Osteoblast (primary cell): Measurements from ENCODE around the gene BCL11A. TPM values are rescaled to one million over a fixed set of nuclear protein-coding genes. Genes with fewer than 3 reads are reported as not detected.

Experiments
- DNase-seq: peaks from one replicate; pipeline ENCODE4 v3.0.0; 2011; ENCODE audit warnings: low spot score, mixed read lengths; ENCODE audit not compliant: insufficient read length; ENCODE audit errors: missing footprints
- H2AFZ ChIP-seq: 2 replicates; pipeline ENCODE4 v1.6.0; 2011; ENCODE audit warnings: mild to moderate bottlenecking, low read length
- H3K27ac ChIP-seq: 2 replicates; pipeline ENCODE4 v1.5.1; 2011; ENCODE audit warnings: mild to moderate bottlenecking, low read depth, low read length, moderate library complexity
- H3K27me3 ChIP-seq: 2 replicates; pipeline ENCODE4 v1.6.0; 2012; ENCODE audit warnings: mild to moderate bottlenecking, control low read depth, inconsistent platforms, low read length, moderate library complexity; ENCODE audit not compliant: insufficient read depth
- H3K36me3 ChIP-seq: 2 replicates; pipeline ENCODE4 v1.5.1; 2011; ENCODE audit warnings: mild to moderate bottlenecking, low read length, control low read depth, moderate library complexity; ENCODE audit not compliant: insufficient read depth
- H3K4me1 ChIP-seq: 2 replicates; pipeline ENCODE4 v1.5.1; 2011; ENCODE audit warnings: mild to moderate bottlenecking, low read length, control low read depth, moderate library complexity; ENCODE audit not compliant: insufficient read depth
- H3K4me2 ChIP-seq: 2 replicates; pipeline ENCODE4 v1.6.0; 2011; ENCODE audit warnings: mild to moderate bottlenecking, low read length; ENCODE audit not compliant: insufficient read depth
- H3K4me3 ChIP-seq: fragments of 200-600 bp; sonication (generic); 3 replicates; pipeline ENCODE4 v1.5.1; 2012; ENCODE audit warnings: mild to moderate bottlenecking, low read length, inconsistent platforms; ENCODE audit not compliant: insufficient read depth
- H3K79me2 ChIP-seq: 2 replicates; pipeline ENCODE4 v1.6.0; 2012; ENCODE audit warnings: mild to moderate bottlenecking, low read length, control low read depth, inconsistent platforms; ENCODE audit not compliant: insufficient read depth
- H3K9me3 ChIP-seq: 2 replicates; pipeline ENCODE4 v1.5.1; 2011; ENCODE audit warnings: low read depth, low read length, control low read depth
- H4K20me1 ChIP-seq: 2 replicates; pipeline ENCODE4 v1.6.0; 2012; ENCODE audit warnings: mild to moderate bottlenecking, low read length, control low read depth; ENCODE audit not compliant: insufficient read depth
- total RNA-seq: library from RNA; depleted of rRNA; stranded (reverse); fragments of >200 nt; gene quantifications from 2 replicates; pipeline ENCODE4 v1.2.3, GENCODE V29; 2012
- TF ChIP-seq, protein P1 (sequence below): IDR thresholded peaks from 2 replicates; pipeline ENCODE4 v1.5.1; 2011; ENCODE audit warnings: mild to moderate bottlenecking, low read depth, low read length, moderate library complexity; ENCODE audit errors: extremely low read depth

BCL11A gene
- total RNA-seq, 1 donor: 1.4 TPM

DNA sequence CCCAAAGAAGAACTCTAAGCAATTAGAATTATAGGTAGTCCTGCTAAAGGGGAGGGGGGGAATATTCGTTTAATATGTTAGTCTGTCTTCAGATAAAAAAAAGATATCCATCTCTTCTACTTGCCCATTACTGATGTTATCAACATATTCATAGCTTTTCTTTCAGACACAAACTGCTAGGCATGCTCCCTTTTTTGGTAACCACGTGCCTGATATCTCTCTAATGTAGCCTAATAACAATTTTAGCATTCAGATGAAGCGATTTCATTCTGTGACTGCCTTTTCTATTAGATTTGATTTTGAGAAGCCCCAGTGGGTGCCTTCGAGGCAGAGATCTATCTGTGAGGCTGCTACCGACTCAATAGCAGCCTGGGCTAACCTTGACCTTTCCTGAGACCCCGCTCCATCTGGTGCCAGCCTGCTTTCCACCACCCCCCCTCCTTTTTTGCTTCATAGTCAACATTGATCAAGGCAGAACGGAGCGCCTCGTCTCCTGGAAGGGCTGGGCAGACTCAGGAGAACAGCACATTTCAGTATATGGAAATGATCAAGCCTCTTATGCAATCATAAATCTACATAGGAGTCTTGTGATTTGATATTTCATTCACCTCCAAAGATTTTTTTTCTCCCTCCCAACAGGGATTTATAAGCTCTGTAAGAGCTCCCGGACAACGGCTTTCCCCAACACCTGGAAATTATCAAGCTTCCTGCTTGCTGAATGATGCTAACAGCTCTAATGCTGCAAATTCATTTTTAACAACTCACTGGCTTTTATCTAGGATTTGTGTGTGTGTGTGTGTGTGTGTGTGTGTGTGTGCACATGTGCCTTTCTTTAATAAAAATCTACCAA, 14.7 kb upstream of the BCL11A start:
- Histone ChIP-seq H2AFZ (no peak overlapping the region), H3K79me2 (no peaks in the 10 kb centered on the region), H3K27me3 (peaks cover 30% of the 10 kb centered on the region), H3K4me2 (no peak overlapping the region), H3K4me1 (no peaks in the 10 kb centered on the region), H3K27ac (no peak overlapping the region), H3K4me3 (no peak overlapping the region), H3K36me3 (no peaks in the 10 kb centered on the region), H3K9me3 (no peaks in the 10 kb centered on the region), H4K20me1 (no peaks in the 10 kb centered on the region)
- TF ChIP-seq, protein P1, sequence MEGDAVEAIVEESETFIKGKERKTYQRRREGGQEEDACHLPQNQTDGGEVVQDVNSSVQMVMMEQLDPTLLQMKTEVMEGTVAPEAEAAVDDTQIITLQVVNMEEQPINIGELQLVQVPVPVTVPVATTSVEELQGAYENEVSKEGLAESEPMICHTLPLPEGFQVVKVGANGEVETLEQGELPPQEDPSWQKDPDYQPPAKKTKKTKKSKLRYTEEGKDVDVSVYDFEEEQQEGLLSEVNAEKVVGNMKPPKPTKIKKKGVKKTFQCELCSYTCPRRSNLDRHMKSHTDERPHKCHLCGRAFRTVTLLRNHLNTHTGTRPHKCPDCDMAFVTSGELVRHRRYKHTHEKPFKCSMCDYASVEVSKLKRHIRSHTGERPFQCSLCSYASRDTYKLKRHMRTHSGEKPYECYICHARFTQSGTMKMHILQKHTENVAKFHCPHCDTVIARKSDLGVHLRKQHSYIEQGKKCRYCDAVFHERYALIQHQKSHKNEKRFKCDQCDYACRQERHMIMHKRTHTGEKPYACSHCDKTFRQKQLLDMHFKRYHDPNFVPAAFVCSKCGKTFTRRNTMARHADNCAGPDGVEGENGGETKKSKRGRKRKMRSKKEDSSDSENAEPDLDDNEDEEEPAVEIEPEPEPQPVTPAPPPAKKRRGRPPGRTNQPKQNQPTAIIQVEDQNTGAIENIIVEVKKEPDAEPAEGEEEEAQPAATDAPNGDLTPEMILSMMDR: no peak
- no peak for DNase-seq

DNA sequence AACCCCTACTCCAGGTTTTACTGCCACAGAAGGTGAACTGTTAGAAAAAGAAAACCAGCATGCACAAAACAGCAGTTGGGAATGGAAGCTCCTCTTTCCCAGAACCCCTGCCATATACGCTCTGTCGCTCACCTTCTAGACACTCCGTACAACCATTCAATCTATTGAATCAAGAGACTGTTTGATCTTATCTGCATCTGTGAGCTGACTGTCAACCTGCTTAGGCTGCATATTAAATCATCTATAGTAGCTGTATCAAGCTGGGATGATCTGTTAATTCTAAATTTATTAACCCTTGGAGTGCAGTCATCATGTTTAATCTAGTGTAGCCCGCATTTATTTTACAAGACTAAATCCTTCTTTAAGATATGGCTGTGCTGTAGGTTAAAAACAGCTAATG, 13.6 kb upstream of the BCL11A start:
- Histone ChIP-seq H3K36me3 (no peaks in the 10 kb centered on the region), H4K20me1 (no peaks in the 10 kb centered on the region), H3K4me2 (no peak overlapping the region), H3K4me3 (no peak overlapping the region), H3K79me2 (no peaks in the 10 kb centered on the region), H3K9me3 (no peaks in the 10 kb centered on the region), H3K27me3 (peaks cover 30% of the 10 kb centered on the region), H2AFZ (no peak overlapping the region), H3K27ac (no peak overlapping the region), H3K4me1 (no peaks in the 10 kb centered on the region)
- DNase-seq: no peak
- TF ChIP-seq, protein P1: no peak

DNA sequence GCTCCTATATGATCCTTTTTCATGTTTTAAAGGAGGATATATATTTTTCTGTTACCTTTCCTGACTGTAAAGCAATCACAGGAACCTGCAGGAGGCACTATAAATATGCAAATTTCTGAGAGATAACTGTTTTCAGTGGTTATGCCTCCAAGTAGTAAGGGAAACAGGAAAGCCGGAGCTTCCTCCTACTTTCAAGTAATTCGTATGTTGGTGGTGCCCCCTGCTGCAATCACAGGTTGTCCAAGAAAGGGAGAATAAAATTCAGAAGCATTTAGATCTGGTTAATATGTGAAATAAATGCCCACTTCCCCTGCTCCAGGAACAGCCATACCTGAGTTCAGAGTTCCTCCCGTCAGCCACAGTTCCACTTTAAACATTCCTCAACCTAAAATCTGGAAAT, 12.0 kb upstream of the BCL11A start:
- no peaks in the 10 kb centered on the region for H4K20me1 ChIP-seq
- H2AFZ ChIP-seq: no peak overlapping the region
- no peaks in the 10 kb centered on the region for H3K79me2 ChIP-seq
- H3K9me3 ChIP-seq: no peaks in the 10 kb centered on the region
- H3K27me3 ChIP-seq: peaks cover 23% of the 10 kb centered on the region
- H3K4me1 ChIP-seq: no peaks in the 10 kb centered on the region
- no peak overlapping the region for H3K4me3 ChIP-seq
- H3K36me3 ChIP-seq: no peaks in the 10 kb centered on the region
- TF ChIP-seq, protein P1: peak; percentile 10
- DNase-seq: no peak
- no peak overlapping the region for H3K4me2 ChIP-seq
- H3K27ac ChIP-seq: no peak overlapping the region

DNA sequence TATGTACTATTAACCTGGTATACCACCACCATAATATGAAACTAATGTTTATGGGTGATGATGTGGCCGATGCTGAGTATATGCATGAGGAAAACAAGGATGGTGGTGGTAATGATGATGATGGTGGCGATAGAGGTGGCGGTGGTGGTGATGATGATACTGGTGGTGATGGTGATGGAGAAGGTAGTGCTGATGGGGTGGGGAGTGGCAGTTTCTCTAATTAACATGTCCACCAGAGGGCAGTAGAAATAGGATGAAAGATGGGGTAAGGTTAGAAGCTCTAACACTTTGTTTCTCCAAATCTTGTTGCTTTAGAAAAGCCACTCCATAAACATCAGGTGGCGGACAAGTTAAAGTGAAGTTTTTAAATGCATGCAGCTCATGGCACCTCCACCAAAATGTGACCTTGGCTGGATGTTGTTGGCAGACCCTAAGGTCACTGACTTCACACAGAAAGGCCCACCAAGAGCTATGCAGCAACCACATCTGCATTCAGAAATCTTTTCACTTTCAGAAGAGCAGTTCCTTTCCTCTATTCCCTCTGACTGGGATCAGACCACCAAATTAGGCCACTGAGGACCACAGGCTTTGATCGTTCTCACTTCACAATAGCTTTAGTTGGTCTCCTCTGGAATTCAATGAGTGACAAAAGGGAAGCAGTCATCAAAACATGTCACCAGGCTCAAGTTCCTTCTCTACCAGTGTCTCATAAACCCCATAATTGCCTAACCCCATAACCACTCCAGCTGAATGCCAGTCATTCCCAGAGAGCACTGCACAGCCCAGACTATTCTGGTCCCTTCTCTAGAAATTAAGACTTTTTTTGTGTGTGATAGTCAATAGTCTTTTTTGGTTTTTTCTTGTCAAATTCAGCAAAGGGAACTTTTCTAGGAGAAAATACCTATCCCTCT, 7.5 kb upstream of the BCL11A start:
- no peak for DNase-seq
- H2AFZ ChIP-seq: no peak overlapping the region
- H3K9me3 ChIP-seq: no peaks in the 10 kb centered on the region
- no peaks in the 10 kb centered on the region for H3K4me1 ChIP-seq
- no peaks in the 10 kb centered on the region for H4K20me1 ChIP-seq
- H3K4me2 ChIP-seq: no peak overlapping the region
- TF ChIP-seq, protein P1: peak; percentile 58
- no peaks in the 10 kb centered on the region for H3K79me2 ChIP-seq
- H3K4me3 ChIP-seq: no peak overlapping the region
- H3K27ac ChIP-seq: no peak overlapping the region
- H3K36me3 ChIP-seq: no peaks in the 10 kb centered on the region
- H3K27me3 ChIP-seq: peaks cover 36% of the 10 kb centered on the region
